Lung microvascular endothelial cell (primary cell): ENCODE results near the gene ANXA5. TPM values are rescaled to one million over a fixed set of nuclear protein-coding genes. Genes with fewer than 3 reads are reported as not detected.

Experiments
- DNase-seq, 2 donors: peaks; one replicate each; pipeline versions ENCODE4 v3.0.0 to v3.0.0-alpha.2; 2010; ENCODE audit warnings: low read depth in 2 of 2
- total RNA-seq: library from RNA; depleted of rRNA; stranded (reverse); fragments of >200 nt; gene quantifications from 2 replicates; pipeline ENCODE4 v1.2.1, GENCODE V29; 2014

ANXA5 gene
- total RNA-seq, 1 donor from 2014 or later = 402 TPM

DNA sequence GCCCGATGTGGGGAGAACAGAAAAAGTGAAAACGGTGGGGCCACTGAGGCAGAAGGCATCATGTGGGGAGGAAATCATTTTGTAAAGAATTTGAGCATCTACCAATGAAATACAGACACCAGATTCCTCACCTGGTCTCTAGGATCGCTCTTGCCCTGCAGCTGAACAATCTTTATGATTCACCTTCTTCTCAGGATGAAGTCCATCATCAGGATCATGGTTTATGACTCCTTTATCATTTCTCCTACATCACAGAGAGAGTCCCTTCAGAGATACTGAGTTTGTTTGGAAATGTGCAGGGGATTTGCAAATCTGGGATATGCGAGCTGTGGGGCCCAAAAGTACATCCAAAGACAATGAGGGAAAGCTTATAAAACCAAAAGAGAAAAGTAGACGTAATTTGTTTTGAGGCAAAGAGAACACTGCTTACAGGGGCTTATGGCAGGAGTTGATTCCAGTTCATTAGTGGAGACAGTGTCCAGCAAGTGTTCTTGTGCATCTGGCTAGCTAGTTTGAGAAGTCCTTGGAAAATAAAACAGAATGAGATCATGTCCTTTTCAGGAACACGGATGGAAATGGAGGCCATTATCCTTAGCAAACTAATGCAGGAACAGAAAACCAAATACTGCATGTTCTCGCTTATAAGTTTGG is 15.3 kb upstream of the ANXA5 start:
- DNase-seq = no peak

DNA sequence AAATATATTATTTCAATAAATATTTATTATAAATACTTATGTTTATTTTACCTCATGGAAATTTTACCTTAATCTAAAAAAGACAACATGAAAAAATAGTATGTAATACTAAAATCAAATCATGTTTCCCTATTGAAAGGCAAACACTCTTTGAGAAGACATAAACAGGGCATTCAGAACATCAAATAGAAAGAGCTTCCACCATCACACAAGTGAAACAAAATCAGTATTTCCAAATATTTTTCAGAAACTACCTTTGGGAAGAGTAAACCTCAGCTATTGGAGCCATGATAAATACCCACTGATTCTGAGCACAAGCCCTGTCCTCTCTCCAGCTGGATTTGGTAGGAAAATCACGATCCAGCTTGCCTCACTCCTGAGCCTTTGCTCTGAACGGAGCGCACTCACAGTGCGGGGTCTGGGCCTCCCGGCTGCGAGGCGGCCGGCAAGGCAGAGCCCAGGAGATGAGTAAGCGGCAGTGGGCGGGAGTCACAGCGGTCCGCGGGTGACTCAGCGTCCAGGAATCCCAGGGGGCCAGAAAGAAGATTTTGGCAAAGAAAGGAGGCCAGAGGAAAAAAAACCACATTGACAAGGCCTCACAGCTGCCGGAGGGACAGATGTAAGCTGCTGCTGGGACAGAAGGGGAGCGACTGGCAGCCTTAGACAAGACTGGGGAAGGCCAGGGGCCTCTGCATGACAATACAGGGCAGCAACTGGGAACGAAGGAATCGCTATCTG is 14.7 kb upstream of the ANXA5 start:
- DNase-seq = peak; percentile 84 to 93

DNA sequence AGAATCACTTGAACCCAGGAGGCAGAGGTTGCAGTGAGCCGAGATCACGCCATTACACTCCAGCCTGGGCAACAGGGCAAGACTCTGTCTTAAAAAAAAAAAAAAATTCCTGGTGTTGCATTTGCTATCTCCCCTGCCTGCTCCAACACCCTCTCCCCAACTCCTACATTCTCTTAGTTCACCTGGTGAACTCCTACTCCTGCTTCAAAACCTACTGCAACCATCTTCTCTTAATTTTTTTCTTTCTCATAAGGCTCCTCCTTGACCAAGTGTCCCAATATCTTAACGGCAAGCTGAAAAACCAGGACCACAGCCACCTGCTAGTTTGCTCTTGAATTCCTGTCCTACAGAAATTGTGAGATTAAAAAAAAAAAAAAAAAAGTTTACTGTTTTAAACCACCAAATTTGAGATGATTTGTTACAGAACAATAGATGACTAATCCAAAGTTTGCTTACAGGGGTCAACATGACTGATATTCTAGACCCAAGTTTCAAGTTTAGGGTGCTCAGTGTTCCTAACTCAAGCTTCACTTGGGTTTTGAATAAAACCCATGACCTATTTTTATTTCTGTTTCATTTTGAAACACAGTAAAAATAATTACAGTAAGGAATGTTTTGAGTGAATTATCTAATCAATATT is 13.1 kb upstream of the ANXA5 start:
- peak in 1 of 2 donors; percentile 46 for DNase-seq

DNA sequence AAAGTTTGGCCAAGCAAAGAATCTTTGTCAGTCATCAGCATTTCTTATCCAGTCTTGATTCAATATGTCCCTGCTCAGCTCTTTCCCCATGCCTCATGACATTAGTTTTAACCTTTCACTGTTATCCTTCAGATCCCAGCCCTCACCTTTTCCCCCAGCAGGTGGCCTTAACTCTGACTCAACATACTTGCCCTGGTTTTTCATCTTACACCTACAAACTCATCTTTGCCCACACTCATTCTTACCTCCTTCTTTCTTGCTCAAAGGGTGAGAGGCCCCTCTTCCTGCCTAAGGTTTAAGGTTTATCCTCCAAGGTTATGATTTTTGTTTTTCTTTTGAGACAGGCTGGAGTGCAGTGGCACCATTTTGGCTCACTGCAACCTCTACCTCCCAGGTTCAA is 10.6 kb upstream of the ANXA5 start:
- no peak for DNase-seq

DNA sequence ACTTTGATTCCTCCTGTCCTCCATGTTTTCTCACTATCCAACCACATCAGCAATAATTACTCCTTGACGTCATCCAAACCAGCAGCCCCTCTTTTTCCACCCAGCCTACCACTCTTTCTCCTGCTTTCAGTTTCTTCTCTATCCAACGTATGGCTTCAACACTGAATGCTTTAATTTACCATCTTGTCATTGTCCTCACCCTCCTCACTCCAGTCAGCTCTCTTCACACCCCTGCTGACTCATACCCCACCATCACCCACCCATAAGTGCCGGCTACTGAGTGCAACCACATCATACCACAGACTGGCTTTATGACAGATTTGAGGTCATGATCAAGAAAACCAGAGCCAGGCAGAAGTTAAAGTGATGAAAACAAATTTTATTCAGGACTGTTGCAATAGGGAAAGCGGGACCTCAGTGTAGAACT is 9.8 kb upstream of the ANXA5 start:
- no peak for DNase-seq

DNA sequence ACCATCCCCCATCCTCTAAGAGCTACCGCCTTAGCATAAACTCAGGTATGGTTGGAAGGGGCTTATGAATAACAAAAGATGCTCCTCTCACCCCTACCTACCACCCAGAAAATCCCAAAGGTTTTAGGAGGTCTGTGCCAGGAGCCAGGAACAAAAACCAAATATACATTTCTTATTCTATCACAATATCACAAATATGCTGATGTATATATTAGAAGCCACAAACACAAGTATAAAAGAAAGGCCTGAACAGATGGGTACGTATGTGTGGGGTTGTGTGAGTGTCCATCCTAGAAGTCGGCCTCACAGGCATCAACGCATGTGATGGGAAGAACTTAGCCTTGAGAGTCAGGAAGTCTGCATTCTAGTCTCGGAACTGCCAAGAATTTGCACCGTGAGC is 8.7 kb upstream of the ANXA5 start:
- no peak for DNase-seq

DNA sequence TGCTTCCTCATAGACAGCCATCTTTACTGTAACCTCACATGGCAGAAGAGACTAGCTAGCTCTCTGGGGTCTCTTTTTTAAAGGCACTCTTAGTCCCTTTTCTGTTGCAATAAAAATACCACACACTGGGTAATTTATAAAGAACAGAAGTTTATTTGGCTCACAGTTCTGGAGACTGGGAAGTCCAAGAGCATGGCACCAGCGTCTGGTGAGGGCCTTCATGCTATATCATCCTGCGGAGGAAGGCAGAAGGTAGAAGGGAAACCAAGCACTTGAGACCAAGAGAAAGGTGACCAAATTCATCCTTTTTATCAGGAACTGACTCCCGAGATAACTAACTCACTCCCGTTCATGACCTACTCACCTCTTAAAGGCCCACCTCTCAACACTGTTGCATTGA is 5.4 kb upstream of the ANXA5 start:
- DNase-seq = no peak

DNA sequence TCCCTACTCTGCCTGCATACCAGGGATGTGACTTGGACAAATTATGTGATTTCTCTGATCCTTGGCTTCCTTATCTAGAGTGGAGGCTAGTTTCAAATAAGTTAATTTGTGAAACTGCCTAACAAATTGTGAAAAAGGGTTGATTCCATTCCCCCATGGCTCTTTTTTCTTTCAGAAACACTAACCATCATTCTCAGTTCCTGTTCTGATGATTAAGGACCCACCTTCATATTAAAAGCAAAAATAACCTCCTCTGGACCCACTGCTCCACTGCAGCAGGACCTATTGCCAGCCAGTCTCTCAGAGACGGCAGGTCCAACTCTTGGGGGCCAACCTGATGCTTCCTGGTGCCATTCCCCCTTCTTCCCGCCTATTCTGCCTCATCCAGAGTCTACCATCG is 4.5 kb upstream of the ANXA5 start:
- DNase-seq = no peak

DNA sequence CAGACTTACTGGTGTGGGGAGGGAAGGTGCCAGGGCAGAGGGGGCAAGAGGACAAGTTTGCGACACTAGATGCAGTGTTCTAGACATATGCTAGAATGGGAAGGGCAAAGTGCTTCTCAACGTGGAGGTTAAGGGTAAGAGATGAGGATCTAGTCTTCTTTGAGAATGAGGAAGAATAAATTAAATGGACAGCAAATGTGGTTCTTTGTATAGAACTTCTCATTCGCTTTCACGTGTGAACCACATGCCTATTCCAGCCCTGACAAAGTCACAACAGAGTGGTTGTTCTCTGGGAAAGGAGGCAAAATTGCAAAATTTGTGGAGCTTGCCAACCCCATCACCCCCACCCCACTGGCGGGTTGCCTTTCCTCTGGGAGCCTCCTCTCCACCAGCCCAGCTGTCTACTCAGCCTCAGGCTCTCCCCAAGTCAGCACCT is 1.5 kb upstream of the ANXA5 start:
- DNase-seq = no peak

DNA sequence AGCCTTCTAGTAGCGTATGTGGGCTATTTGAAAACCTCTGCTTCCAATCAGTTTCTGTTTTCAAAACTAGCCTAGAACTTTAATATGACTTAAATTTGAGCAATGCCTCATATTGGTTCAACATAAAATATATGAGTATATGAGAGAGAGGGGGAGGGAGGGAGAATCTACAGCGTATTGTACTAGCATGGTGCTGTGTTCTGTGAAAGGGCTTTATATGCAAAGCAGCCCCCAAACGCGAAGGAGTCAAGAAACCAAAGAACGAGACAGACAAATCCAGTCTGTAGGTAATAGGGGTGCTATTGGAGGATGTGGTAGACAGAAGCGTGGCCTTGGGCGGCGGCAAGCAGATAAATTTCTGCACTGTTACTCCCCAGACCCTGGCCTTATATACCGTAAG is 784 bp upstream of the ANXA5 start:
- DNase-seq = no peak

DNA sequence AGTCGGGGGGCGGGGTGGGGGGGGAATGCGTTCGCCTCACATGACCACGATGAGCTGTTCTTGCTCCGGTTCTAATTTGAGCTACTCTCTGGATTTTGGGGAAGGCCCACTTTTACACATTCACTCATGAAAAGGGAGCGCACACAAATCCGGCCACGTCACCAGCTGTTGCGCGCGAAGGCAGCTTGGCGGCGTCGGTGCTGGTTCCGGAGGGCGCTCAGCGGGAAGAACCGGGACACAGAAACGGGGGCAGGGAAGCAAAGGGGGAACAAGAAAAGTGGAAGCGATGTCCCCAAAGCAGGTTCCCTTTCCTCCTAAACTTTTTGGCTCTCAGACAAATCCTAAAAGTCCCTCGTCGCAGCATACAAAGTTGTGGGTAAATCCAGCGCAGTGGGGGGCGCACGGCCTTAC is 605 bp downstream of the ANXA5 start:
- peak; percentile 86 to 88 for DNase-seq

DNA sequence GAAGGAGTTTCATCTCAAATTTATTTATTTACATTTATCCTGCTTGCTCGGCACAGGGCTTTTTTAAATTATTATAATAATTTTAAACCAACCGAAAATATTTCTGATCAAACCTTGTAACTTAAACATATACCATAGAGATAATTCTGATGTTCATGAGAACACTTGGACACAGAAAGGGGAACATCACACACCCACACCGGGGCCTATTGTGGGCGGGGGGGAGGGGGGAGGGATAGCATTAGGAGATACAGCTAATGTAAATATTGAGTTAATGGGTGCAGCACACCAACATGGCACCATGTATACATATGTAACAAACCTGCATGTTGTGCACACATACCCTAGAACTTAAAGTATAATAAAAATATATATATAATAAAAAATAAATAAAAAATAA is 2.9 kb downstream of the ANXA5 start:
- no peak for DNase-seq

DNA sequence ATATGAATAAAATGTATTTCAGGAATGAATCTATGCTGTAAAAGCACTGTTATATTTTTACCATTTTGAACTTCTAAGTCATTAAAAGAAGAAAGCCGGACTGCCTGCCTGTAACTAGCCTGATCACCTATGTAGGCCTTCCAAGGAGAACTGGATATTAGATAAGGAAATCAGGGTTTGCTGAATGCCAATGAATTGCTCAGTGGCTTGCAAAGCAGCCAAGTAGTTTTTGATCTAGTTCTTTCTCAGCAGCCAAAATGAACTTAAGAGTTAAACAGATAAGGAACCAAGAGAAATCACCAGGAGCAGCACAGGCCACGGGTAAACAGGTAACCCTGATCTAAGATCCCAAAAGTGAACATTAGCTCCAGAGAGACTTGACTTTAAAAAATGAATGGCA is 3.3 kb downstream of the ANXA5 start:
- DNase-seq = no peak

DNA sequence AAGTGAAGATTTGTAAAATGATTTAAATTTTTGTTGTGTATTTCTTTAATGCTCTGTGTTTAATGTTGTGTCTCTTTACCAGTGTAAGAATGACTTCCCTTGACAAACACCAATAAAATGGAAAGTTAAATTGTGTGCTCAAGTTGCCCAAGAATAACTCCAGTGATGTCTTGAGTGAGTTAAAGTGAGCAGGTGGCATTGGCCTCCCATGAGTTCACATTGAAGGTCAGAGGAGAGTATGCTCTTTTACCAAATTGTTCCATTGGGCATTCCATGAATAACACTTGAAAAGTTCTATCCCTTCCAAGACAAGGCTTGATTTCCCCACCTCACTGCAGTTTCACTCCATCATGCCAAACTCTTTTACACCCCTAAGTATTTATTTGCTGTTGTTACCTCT is 4.5 kb downstream of the ANXA5 start:
- no peak for DNase-seq

DNA sequence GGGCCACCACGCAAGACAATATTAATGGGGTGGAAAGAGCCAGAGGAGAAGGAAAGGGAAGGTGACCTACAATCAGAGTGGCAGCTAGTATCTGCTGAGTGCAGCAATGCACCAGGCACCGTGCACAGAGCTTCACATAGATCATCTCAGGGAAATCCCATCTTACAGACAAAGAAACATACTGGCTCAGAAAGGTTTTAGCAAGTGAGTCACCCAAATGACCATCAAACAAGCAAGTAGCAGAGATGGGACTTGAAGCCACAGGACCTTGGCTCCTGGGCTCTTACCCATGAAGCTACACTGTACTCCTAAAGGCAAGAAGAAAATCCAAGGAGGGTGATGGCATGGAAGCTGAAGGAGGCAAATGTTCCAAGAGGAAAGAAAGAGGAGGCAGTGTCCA is 6.8 kb downstream of the ANXA5 start:
- DNase-seq = peak in 1 of 2 donors; percentile 63

DNA sequence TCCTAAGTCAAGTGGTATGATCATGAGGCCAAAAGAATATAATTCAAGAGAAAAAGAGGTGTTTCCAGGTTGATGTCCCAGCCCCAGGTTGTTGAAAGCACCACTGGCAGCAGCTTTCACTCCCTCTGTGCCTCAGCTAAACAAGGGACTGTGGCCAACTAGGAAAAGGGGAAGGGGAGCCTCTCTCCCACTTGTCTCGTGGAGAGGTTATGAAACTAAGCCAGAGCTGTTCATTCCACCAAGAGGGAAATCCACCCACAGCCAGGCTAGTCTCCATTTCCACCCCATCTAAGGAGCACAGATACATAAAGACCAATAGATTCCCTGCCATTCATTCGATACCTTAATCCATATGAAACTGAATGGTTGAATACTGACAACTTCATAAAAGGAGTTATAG is 8.1 kb downstream of the ANXA5 start:
- DNase-seq = no peak

DNA sequence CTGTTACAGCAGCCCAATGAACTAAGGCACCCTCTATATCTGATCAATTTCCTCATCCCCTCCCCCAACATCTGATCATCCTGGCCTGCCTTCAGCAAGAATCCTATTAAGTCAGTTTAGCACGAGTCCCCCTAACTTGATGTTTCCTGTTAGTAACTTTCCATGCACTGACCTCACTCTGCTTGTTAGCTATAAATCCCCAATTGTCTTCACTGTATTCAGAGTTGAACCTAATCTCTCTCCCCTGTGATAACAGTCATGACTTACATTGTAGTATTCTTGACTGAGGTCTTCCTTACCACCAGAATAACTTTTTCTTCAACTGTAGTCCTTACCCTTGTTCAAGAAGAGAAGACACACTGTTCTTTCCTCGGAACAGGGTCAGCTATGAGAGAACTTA is 8.5 kb downstream of the ANXA5 start:
- DNase-seq = no peak

DNA sequence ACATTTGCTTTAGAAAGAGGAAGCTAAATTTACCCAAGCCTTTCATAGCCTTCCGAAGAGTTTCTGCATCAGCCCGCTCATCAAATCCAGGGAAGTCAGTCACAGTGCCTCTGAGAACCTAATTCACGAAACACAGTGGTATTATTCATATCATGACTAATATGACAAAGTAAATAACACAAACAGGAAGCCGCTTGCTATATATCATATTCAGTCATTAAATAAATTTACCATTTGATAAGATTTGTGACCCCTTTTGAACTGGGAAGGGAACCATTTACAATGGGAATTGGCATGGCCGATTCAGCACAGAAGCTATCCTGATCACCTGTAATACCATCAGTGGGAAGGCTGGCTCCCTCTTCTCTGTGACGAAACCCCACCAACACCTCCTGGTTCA is 10.5 kb downstream of the ANXA5 start:
- DNase-seq = peak in 1 of 2 donors; percentile 60

DNA sequence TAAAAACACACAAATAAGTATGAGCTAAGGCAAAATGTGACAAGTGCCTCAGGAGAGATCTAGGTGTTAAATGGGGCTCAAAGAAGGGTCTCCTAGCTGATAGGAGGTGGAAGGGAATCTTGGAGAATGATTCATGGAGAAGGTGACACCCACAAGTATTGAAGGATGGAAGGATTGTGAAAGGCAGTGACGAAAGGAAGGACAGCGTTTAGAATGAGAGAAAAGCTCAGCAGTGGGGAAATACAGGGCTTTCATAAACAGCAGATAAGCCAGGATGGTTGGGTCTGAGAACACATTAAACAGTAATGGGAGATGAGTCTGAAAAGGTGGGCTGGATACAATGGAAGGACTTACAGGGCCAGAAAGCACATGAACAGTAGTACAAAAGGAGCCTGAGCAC is 11.5 kb downstream of the ANXA5 start:
- DNase-seq = no peak

DNA sequence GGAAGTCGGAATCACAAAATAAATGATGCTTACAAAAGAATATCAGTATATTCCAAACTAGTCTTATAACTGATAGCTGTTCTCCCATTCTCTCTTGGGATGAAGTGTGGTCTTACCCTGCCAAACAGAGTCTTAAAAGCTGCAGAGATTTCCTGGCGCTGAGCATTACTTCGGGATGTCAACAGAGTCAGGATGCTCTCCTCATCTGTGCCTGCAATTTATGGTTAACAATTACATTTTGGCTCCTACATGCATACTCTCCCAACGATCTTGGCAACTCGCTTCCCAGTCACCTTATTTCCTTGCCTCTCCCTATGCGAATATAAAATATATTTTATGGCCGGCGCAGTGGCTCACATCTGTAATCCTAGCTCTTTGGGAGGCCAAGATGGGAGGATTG is 12.2 kb downstream of the ANXA5 start:
- DNase-seq = no peak

DNA sequence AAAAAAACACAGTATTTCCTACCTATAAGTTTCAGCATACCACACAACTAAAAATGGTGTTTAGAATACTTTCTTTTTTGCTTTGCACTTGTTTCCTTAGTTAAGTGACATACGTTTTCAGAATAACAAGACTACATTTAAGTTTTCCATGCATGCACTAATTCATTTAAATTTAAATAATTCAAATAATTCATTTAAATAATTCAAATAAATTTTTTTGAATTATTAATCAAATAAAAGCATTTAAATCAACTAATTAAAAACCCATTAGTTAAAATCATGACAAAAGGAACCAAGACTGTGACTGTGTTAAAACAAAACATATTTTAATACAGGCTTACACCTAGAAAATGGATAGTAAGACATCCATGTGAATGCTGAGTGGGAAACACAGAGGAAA is 12.8 kb downstream of the ANXA5 start:
- DNase-seq = no peak

DNA sequence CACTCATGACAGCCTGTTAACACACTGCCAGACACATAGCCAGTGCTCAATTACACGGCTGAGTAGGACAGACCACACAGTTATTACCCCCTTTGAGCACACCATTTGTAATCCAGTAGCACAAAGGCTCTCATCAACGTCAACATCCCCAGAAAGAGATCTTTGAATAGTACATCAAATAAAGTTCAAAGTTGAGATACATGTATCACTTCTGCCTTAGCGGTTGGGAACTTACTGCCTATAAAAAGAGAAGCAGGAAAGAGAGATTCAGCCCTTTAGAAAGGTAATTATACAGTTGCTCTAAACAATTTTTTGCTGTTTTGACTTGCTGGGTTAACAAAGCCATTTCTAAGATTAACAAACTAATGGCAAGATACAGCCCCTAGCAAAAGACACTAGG is 16.2 kb downstream of the ANXA5 start:
- no peak for DNase-seq

DNA sequence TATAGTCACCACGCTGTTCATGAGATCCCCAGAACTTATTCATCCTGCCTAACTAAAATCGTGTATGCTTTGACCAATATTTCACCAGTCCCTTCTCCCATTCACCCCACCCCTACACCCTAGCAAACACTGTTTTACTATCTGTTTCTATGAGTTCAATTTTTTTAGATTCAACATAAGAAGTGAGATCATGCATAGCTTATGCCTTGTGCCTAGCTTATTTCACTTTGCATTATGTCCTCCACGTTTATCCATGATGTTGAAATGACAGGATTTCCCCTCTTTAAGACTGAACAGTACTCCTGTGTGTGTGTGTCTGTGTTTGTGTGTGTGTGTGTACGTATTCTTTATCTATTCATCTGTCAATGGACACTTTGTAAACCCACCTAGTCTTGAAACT is 16.8 kb downstream of the ANXA5 start:
- DNase-seq = no peak
